Activated CD4-positive, alpha-beta T cell treated with anti-CD3 and anti-CD28 coated beads, Interleukin-2, amount 50 U/mL, for 48 hours (primary cell): ENCODE measurements around the gene MC1R.
"Not testable (repeated sequence)": the region's sequence is repeated elsewhere in the genome, so short reads cannot be mapped to it uniquely, and the experiment has no call there.

Experiments
- DNase-seq, 2 experiments: peaks; one replicate each; pipeline ENCODE4 v3.0.0-alpha.2; 2020

The MC1R gene

DNA sequence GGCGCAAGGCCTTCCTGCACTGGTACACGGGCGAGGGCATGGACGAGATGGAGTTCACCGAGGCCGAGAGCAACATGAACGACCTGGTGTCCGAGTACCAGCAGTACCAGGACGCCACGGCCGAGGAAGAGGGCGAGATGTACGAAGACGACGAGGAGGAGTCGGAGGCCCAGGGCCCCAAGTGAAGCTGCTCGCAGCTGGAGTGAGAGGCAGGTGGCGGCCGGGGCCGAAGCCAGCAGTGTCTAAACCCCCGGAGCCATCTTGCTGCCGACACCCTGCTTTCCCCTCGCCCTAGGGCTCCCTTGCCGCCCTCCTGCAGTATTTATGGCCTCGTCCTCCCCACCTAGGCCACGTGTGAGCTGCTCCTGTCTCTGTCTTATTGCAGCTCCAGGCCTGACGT lies 17.0 kb downstream of the MC1R start:
- not testable (repeated sequence) for DNase-seq

GRCh38 chr16:89936034-89936433 lies 17.4 kb downstream of the MC1R start:
- no peak for DNase-seq

DNA sequence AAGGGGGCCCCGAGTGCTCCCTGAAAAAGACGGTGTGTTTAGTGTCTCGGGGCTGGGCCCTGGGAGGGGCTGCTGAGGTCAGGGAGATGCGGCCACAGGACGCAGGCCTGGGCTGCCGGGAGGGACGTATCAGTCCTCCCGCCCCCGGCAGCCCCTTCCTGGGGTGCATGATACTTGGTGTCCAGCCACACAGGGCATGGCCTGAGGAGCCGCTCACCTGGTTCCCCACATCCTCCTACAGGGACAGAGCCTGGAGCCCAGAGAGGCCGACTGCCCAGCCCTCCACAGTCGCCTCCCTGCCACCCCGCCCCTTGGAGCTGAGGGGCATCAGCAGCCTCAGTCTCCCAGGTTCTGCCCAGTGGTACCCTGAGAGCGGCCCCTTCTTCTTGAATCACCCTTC lies 17.8 kb downstream of the MC1R start:
- DNase-seq: no peak

- no peak for DNase-seq
Observed at GRCh38 chr16:89936981-89937380, 18.3 kb downstream of the MC1R start.

DNA sequence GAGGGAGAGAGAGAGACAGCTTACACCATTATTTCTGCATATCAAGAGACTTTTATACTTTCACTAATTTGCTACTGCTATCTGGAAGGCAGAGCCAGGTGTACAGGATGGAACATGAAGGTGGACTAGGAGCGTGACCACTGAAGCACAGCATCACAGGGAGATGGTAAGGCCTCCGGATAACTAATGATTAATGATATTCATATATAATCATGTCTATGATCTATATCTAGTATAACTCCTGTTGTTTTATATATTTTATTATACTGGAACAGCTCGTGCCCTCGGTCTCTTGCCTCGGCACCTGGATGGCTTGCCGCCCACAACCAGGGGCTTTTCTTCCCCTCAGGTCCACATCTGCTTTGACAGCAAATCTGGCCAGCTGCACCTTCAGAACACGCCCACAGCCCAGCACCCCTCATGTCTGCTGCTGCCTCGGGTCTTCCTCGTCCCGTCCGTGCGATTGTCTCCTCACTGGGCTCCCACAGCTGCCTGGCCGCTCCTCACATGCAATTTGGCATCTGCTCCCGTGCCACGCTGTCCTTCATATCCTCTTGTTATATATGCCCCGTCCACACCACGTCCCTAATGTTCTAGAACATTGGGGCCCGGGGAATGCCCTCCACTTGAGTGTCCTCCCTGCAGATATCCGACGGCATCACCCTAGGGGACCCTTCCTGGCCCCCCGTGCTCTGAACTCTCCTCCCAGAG lies 19.7 kb downstream of the MC1R start:
- DNase-seq: no peak

DNA sequence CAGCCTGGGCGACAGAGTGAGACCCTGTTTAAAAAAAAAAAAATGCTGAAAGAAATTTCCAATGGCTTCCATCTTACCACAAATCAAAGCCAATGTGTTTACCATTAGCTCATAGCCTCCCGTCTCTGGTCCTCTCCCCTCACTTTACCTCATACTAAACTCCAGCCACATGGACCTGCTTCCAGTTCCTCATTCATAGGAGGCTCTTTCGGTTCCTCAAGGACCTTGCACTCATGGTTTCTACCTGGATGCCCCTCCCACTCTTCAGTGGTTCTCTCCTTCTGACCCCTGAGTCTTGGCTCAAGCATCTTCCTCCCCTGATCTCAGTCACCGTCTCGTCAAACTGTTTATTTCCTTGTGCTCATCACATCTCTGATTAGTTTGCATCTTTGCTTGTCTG lies 26.1 kb downstream of the MC1R start:
- DNase-seq: no peak

DNA sequence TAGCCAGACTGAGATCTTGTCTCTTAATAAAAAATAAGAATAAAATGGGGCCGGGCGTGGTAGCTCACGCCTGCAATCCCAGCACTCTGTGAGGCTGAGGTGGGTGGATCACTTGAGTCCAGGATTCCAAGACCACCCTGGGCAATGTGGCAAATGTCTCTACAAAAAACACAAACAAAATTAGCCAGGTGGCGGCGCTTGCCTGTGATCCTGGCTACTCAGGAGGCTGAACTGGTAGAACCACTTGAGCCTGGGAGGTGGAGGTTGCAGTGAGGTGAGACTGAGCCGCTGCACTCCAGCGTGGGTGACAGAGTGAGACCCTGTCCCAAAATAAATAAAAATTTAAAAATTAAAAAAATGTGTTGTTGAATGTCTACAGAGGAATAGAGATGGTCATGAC lies 27.0 kb downstream of the MC1R start:
- no peak for DNase-seq

DNA sequence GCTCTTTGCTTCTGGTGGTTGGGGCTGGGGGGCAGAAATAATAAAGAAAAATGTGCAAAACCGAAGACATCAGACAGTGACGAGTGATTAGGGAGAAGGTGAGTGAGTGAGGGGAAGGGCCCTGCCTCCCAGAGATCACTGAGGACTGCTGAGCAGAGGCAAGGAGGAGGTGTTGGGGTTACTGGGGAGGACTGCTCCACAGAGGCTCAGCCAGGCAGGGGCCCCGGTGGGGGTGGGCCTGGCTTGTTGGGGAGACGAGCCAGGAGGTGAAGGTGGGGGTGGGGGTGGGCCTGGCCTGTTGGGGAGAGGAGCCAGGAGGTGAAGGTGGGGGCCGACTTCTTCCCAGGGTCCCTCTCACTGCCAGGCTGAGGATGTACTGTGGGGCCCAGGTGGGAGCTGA lies 27.9 kb downstream of the MC1R start:
- no peak for DNase-seq

- DNase-seq: no peak
Observed at GRCh38 chr16:89949121-89949742, 30.6 kb downstream of the MC1R start.

GRCh38 chr16:89949756-89950155 lies 31.1 kb downstream of the MC1R start:
- DNase-seq: no peak

DNA sequence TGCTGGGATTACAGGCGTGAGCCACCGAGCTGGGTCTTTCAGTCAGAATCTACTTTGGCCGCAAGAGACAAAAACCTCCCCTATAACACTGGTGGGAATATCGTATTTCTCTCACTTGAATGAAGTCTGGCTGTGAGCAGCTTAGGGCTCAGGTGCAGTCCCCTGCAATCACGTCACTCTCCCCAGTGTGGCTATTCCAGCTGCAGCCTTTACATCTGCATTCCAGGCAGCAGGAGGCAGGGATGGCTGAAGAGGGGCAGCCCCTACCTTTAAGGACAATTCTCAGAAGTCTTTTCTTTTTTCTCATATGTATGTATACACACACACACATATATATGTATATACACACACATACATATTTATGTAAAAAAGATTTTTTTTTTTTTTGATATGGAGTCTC lies 32.8 kb downstream of the MC1R start:
- no peak for DNase-seq

GRCh38 chr16:89952049-89952448 lies 33.4 kb downstream of the MC1R start:
- no peak for DNase-seq

DNA sequence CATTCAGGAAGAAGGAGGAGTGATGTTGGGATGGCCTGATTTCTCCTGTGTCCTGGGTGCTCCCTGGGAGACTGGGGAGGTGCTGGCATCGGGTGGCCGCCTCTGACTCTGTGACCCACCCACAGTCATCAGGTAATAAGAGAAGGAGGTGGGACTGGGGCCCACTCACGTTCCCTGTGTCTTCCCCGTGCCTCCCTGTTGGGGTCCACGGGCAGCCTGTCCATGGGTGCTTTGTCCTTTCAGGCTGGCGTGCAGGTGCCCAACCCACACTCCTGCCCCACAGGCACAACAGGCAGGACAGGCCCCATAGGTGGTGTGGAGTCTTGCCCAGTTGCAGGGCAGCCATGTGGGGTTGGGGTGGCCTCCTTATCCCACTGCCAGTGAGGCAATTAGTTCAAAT lies 33.9 kb downstream of the MC1R start:
- DNase-seq: no peak

GRCh38 chr16:89953671-89954406 lies 35.2 kb downstream of the MC1R start:
- DNase-seq: no peak

DNA sequence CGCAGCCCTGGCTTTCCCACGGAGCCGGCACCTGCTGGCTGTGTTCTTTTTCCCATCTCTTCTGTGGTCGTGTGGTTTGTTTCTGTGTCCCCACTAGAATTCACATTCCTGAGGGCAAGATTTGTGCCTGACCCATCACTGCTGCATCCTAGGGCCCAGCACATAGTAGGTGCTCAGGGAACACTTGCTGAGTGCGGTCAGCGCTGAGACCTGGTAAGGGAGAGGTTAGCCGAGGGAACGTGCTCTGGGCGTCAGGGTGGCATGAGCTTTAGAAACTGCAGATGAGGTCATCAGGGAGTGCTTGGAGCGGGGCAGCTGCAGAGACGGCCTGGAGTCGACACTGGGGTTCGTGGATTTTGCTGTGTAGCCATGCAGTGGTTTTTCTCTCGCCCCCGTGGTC lies 35.8 kb downstream of the MC1R start:
- no peak for DNase-seq

DNA sequence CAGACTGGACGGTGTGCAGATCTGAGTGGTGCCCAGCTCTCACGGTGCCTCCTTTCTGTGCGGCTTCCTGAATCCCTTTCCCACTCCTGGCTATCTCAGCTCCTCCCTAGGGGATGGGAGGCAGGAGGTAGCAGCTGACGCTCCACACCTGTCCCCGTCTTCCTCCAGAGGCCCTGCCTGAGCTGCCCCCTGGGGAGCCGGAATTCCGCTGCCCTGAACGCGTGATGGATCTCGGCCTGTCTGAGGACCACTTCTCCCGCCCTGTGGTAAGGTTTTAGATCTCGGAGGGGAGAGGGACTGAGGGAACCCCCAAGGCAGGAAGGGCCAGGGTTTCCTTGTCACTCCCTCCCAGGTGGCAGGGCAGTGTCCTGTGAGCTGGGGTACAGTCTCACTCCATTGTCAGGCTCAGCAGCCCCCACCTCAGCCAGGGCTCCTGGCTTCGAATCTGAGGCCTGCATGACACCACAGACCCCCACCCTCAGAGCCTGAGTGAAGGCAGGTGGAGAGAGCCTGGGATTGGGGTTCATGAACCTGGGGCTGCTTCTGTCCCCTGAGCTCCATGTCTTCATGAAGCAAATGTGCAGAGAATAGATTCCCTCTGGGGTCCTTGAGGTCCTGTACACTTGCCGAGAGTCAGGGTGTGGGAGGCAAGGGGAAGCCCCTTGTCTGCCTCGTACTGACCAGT lies 36.5 kb downstream of the MC1R start:
- DNase-seq: no peak

DNA sequence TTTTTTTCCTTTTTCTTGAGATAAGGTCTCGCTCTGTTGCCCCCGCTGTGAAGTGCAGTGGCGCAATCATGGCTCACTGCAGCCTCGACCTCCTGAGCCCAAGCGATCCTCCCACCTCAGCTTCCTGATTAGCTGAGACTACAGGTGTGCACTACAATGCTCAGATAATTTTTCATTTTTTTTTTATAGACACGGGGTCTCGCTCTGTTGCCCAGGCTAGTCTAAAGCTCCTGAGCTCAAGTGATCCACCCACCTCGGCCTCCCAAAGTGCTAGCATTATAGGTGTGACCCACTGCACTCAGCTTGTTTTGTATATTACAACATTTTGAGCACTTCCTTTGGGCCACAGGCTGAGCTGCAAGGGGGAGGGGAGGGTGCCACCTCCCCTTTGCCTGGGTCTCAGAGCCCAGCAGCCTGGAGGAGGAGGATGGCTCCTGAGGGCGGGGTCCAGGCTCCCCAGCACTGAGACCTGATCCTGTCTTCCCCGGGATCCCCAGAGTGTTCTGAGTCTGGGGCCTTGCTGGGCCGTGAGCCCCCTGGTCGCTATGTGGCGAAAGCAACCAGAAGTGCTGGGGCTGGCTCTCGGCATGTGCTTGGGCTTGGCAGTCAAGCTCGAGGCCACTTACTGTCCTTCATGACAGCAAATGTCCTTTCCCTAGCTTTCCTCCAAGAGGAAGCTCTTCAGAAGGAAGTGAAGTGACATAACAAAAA lies 38.0 kb downstream of the MC1R start:
- no peak for DNase-seq

DNA sequence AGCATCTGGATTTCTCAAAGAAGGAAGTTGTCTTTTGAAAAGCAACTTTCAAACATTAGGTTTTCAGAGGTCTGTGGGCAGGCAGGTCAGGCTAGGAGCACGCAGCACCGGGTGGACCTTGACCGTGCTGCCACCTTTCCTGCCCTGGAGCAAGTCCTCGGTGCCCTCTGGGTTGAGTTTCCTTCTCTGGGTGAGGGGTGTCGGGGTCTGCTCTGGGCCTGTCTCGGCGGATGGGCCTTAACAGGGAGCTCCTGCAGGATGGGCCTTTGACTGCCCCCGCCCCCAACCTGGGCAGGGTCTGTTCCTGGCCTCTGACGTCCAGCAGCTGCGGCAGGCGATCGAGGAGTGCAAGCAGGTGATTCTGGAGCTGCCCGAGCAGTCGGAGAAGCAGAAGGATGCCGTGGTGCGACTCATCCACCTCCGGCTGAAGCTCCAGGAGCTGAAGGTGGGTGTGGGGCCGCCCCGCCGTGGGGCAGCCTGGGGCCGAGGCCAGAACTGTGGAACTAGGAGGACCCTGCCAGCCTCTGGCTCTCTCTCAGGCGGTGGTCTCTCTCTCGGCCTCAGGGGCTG lies 38.6 kb downstream of the MC1R start:
- no peak for DNase-seq

GRCh38 chr16:89958068-89958467 lies 39.4 kb downstream of the MC1R start:
- DNase-seq: no peak

DNA sequence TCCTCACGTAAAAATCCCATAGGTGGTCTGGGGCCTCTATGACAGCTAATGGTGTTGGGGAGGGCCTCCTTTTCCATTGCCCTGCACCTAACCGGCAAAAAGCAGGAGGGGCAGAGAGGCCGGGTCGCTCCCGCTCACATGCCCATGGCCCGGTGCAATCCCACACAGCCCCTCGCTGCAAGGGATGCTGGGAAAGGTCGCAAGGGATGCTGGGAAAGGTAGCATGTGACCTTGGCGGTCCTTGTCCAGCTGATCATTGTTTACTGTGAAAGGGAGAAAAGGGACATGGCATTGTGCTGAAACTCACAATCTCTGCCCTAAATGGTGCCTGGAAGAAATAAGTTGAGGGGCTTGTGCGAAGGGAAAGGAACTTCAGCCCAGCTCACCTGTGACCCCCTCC lies 39.9 kb downstream of the MC1R start:
- no peak for DNase-seq

GRCh38 chr16:89960966-89961365 lies 42.3 kb downstream of the MC1R start:
- DNase-seq: no peak

DNA sequence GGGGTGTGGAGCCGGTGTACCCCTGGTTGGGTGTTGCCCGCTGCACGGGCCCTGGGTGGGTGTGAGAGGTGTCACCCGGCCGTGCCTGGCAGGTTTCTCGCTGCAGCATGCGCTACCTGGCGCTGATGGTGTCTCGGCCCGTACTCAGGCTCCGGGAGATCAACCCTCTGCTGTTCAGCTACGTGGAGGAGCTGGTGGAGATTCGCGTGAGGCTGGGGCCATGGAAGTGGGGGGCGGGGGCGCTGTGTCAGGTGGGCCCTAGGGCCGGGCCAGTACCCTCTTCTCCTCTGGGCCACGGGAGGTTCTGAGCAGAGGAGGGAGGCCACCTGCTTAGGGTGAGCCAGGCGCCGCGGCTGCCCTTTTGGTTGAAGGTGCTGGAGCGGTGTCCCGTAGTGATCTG lies 43.3 kb downstream of the MC1R start:
- no peak for DNase-seq
